IPS-18a (cell line): Measurements from ENCODE around the gene INTU.

Experiments used
- H3K27ac ChIP-seq: one replicate; pipeline ENCODE4 v1.5.1; 2013; ENCODE audit warnings: low read length
- H3K27me3 ChIP-seq: one replicate; pipeline ENCODE4 v1.6.1; 2013; ENCODE audit warnings: mild to moderate bottlenecking, low read length; ENCODE audit not compliant: control insufficient read depth, insufficient read depth
- H3K36me3 ChIP-seq: one replicate; pipeline ENCODE4 v1.6.1; 2013; ENCODE audit warnings: low read depth, low read length; ENCODE audit not compliant: control insufficient read depth
- H3K4me1 ChIP-seq: one replicate; pipeline ENCODE4 v1.6.1; 2013; ENCODE audit warnings: low read depth, low read length; ENCODE audit not compliant: control insufficient read depth
- H3K4me3 ChIP-seq: one replicate; pipeline ENCODE4 v1.5.1; 2013; ENCODE audit warnings: low read length
- H3K9ac ChIP-seq: one replicate; pipeline ENCODE4 v1.6.1; 2013; ENCODE audit warnings: mild to moderate bottlenecking, low read length, moderate library complexity
- H3K9me3 ChIP-seq: one replicate; pipeline ENCODE4 v1.6.1; 2013; ENCODE audit warnings: low read depth, low read length; ENCODE audit not compliant: control insufficient read depth

The INTU gene

GRCh38 chr4:127618427-127618826 is 14.3 kb upstream of the INTU start:
- H3K4me1 ChIP-seq, result peaks cover 2% of the 10 kb centered on the region

GRCh38 chr4:127622621-127622920 is 10.2 kb upstream of the INTU start:
- Histone ChIP-seq H3K9ac (peak overlapping the region; percentile 2), H3K27ac (no peak overlapping the region), H3K4me1 (peaks cover 2% of the 10 kb centered on the region), H3K36me3 (no peaks in the 10 kb centered on the region), H3K27me3 (peaks cover 38% of the 10 kb centered on the region), H3K9me3 (no peaks in the 10 kb centered on the region), H3K4me3 (peak overlapping the region; percentile 68)

More at GRCh38 chr4:127618427-127618826, 14.3 kb upstream of the INTU start:
- Histone ChIP-seq H3K27me3 (peaks cover 18% of the 10 kb centered on the region), H3K9me3 (no peaks in the 10 kb centered on the region), H3K27ac (no peak overlapping the region), H3K36me3 (no peaks in the 10 kb centered on the region), H3K4me3 (no peak overlapping the region), H3K9ac (no peak overlapping the region)

GRCh38 chr4:127622921-127623796 is 9.6 kb upstream of the INTU start:
- Histone ChIP-seq H3K27me3 (peaks cover 38% of the 10 kb centered on the region), H3K27ac (no peak overlapping the region), H3K36me3 (no peaks in the 10 kb centered on the region), H3K9me3 (no peaks in the 10 kb centered on the region), H3K4me3 (peak overlapping the region; percentile 68), H3K9ac (no peak overlapping the region), H3K4me1 (peaks cover 2% of the 10 kb centered on the region)

- Histone ChIP-seq H3K9me3 (no peaks in the 10 kb centered on the region), H3K27ac (no peak overlapping the region), H3K36me3 (no peaks in the 10 kb centered on the region), H3K4me1 (peaks cover 2% of the 10 kb centered on the region), H3K4me3 (peak overlapping the region; percentile 68), H3K9ac (no peak overlapping the region), H3K27me3 (peaks cover 38% of the 10 kb centered on the region)
Observed at GRCh38 chr4:127623797-127624083, 9.0 kb upstream of the INTU start.

DNA sequence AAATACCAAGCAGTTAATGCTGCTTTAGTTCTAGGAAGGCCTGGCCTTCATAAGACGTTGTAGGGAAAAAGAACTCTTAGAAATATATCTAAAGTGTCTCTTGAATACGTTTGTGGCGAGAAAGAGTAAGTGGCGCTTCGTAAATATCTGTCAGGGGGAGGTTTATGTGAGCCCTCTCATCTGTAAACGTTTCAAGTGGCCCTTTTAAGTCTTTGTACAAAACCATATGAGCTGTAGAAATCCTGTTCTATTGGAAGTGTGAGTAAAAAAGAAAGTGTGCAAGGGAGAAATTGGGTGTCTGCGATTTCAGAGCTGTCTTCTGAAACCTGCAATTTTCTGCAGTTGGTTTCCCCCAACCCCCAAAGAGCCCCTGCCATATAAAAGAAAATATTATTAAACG is 8.6 kb upstream of the INTU start:
- no peak overlapping the region for H3K27ac ChIP-seq
- H3K9ac ChIP-seq, result no peak overlapping the region
- H3K4me3 ChIP-seq, result peak overlapping the region; percentile 68

GRCh38 chr4:127629371-127629770 is 3.4 kb upstream of the INTU start:
- Histone ChIP-seq H3K36me3 (no peaks in the 10 kb centered on the region), H3K4me1 (no peaks in the 10 kb centered on the region), H3K4me3 (no peak overlapping the region), H3K27me3 (peaks cover 10% of the 10 kb centered on the region), H3K9ac (no peak overlapping the region), H3K9me3 (no peaks in the 10 kb centered on the region), H3K27ac (no peak overlapping the region)

More for the DNA sequence above, 8.6 kb upstream of the INTU start:
- Histone ChIP-seq H3K4me1 (peaks cover 2% of the 10 kb centered on the region), H3K9me3 (no peaks in the 10 kb centered on the region), H3K27me3 (peaks cover 38% of the 10 kb centered on the region), H3K36me3 (no peaks in the 10 kb centered on the region)

GRCh38 chr4:127630152-127630551 is 2.6 kb upstream of the INTU start:
- H3K4me1 ChIP-seq, result no peaks in the 10 kb centered on the region
- no peaks in the 10 kb centered on the region for H3K36me3 ChIP-seq
- H3K9me3 ChIP-seq, result no peaks in the 10 kb centered on the region
- H3K27ac ChIP-seq, result no peak overlapping the region
- no peak overlapping the region for H3K4me3 ChIP-seq
- H3K27me3 ChIP-seq, result peaks cover 2% of the 10 kb centered on the region
- no peak overlapping the region for H3K9ac ChIP-seq

DNA sequence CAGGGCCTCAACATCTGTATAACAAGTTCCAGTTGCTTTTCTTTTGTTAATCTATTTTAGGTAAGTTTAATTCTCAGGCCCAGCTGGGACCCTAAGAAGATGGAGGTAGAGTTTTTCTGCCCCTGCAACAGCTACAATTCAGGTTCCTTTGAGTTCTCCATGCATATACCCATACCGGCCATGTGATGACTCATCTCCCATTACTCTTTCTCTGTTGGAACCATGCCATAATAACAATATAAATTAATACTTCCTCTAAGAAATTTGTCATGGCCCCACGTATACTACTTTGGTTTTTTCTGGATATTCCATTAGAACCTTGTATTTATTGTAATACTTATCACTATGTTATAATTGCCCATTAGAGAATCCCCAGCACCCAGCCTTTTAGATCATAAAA is 1.3 kb upstream of the INTU start:
- Histone ChIP-seq H3K9me3 (no peaks in the 10 kb centered on the region), H3K9ac (no peak overlapping the region), H3K27ac (no peak overlapping the region), H3K36me3 (no peaks in the 10 kb centered on the region), H3K4me1 (no peaks in the 10 kb centered on the region), H3K4me3 (no peak overlapping the region), H3K27me3 (no peaks in the 10 kb centered on the region)

GRCh38 chr4:127634181-127634580 is 1.4 kb downstream of the INTU start:
- H3K4me3 ChIP-seq, result no peak overlapping the region
- no peak overlapping the region for H3K9ac ChIP-seq
- no peaks in the 10 kb centered on the region for H3K36me3 ChIP-seq
- H3K27me3 ChIP-seq, result no peaks in the 10 kb centered on the region
- H3K27ac ChIP-seq, result no peak overlapping the region
- H3K9me3 ChIP-seq, result no peaks in the 10 kb centered on the region
- no peaks in the 10 kb centered on the region for H3K4me1 ChIP-seq

DNA sequence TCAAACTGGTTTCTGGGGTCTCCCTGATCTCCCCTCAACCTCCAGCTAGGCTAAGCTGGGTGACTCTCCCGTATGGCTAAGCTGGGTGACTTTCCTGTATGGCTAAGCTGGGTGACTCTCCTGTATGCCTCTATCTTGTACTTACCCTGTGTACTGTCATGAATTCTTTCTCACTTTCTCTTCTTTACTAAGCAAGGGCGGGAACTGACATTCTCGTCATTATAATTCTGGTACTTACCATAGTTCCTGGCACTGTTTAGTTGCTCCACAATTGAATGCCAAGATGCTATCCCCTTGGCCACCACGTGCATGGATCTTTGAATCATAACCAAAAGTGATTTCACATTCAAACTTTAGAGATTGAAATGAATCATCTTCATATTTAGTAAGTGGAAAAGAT is 8.8 kb downstream of the INTU start:
- Histone ChIP-seq H3K27me3 (no peaks in the 10 kb centered on the region), H3K9ac (no peak overlapping the region), H3K4me3 (no peak overlapping the region), H3K36me3 (peaks cover 12% of the 10 kb centered on the region), H3K4me1 (no peaks in the 10 kb centered on the region), H3K9me3 (no peaks in the 10 kb centered on the region), H3K27ac (no peak overlapping the region)

DNA sequence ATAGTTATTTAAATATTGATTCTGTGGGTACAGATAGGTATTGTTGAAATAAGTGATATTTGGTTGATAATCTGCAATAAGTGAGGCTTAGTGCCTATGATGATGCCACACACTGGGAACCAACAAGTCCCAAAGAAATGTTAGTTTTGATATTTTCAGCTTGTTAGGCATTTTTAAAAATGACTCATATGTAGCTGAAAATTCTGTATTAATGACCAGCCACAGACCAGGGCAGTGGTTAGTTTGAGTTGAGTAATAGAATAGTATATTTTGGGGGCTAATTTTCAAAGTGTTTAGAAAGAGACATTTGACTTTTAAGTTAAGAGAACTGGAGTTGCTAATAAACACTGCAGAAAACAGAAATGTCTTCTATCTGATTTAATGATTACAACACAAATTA is 9.4 kb downstream of the INTU start:
- Histone ChIP-seq H3K9ac (no peak overlapping the region), H3K27me3 (no peaks in the 10 kb centered on the region), H3K4me3 (no peak overlapping the region), H3K9me3 (no peaks in the 10 kb centered on the region), H3K27ac (no peak overlapping the region), H3K4me1 (no peaks in the 10 kb centered on the region), H3K36me3 (peaks cover 12% of the 10 kb centered on the region)

DNA sequence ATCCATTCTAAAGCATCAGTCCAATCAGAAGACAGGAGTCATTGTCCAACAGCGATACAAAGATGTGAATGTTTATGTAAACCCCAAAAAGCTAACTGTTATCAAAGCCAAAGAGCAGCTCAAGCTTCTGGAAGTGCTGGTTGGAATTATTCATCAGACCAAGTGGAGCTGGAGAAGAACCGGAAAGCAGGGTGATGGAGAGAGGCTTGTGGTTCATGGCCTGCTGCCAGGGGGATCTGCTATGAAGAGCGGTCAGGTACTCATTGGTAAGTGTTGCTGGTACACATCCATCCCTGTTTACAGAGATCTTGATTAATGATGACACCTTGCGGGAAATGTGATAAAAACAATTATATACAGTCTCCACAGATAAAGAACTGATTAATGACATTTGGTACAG is 11.0 kb downstream of the INTU start:
- Histone ChIP-seq H3K4me3 (no peak overlapping the region), H3K27me3 (no peaks in the 10 kb centered on the region), H3K9me3 (no peaks in the 10 kb centered on the region), H3K36me3 (peaks cover 12% of the 10 kb centered on the region), H3K27ac (no peak overlapping the region), H3K4me1 (no peaks in the 10 kb centered on the region), H3K9ac (no peak overlapping the region)
